Trophoblast cell (in vitro differentiated cells and primary cell): Measurements from ENCODE around the gene ATP6V1E1.
"Not testable (repeated sequence)": the region's sequence is repeated elsewhere in the genome, so short reads cannot be mapped to it uniquely, and the experiment has no call there.

Experiments
- DNase-seq, 2 donors: peaks; one replicate each; pipeline ENCODE4 v3.0.0-alpha.2; 2016
- H2AFZ ChIP-seq: 2 replicates; pipeline ENCODE4 v1.6.1; 2013; ENCODE audit warnings: low read length, moderate library complexity, mild to moderate bottlenecking; ENCODE audit not compliant: insufficient read depth, poor library complexity
- H2AK5ac ChIP-seq: 2 replicates; pipeline ENCODE4 v1.6.1; 2013; ENCODE audit warnings: mild to moderate bottlenecking, low read length
- H2BK120ac ChIP-seq: 2 replicates; pipeline ENCODE4 v1.6.1; 2013; ENCODE audit warnings: low read length, mild to moderate bottlenecking, moderate library complexity; ENCODE audit not compliant: insufficient read depth, poor library complexity
- H2BK12ac ChIP-seq: 2 replicates; pipeline ENCODE4 v1.6.1; 2013; ENCODE audit warnings: mild to moderate bottlenecking, low read length, moderate library complexity
- H2BK5ac ChIP-seq: 2 replicates; pipeline ENCODE4 v1.6.1; 2013; ENCODE audit warnings: low read length, low read depth, moderate library complexity, mild to moderate bottlenecking; ENCODE audit not compliant: poor library complexity
- H3K14ac ChIP-seq: 2 replicates; pipeline ENCODE4 v1.6.1; 2013; ENCODE audit warnings: mild to moderate bottlenecking, low read length
- H3K18ac ChIP-seq: 2 replicates; pipeline ENCODE4 v1.6.1; 2013; ENCODE audit warnings: mild to moderate bottlenecking, low read length
- H3K23ac ChIP-seq: 2 replicates; pipeline ENCODE4 v1.6.1; 2013; ENCODE audit warnings: low read length
- H3K27ac ChIP-seq: 2 replicates; pipeline ENCODE4 v1.5.1; 2013; ENCODE audit warnings: low read depth, mild to moderate bottlenecking, inconsistent platforms, low read length, moderate library complexity
- H3K27me3 ChIP-seq: 2 replicates; pipeline ENCODE4 v1.6.1; 2013; ENCODE audit warnings: inconsistent platforms, mild to moderate bottlenecking, low read length, moderate library complexity; ENCODE audit not compliant: insufficient read depth
- H3K36me3 ChIP-seq, 2 experiments: 1 replicate in 1 of 2; 2 replicates in 1 of 2; pipeline ENCODE4 v1.6.1; 2013; ENCODE audit warnings: low read length in 2 of 2, mild to moderate bottlenecking in 2 of 2, moderate library complexity in 1 of 2; ENCODE audit not compliant: insufficient read depth in 2 of 2, control insufficient read depth in 1 of 2
- H3K4ac ChIP-seq: 2 replicates; pipeline ENCODE4 v1.6.1; 2013; ENCODE audit warnings: low read depth, mild to moderate bottlenecking, low read length, moderate library complexity
- H3K4me1 ChIP-seq, 2 experiments: 1 replicate in 1 of 2; 2 replicates in 1 of 2; pipeline ENCODE4 v1.6.1; 2013; ENCODE audit warnings: low read length in 2 of 2, mild to moderate bottlenecking in 2 of 2, moderate library complexity in 1 of 2; ENCODE audit not compliant: insufficient read depth in 2 of 2, control insufficient read depth in 1 of 2
- H3K4me2 ChIP-seq: 2 replicates; pipeline ENCODE4 v1.6.1; 2013; ENCODE audit warnings: inconsistent platforms, mild to moderate bottlenecking, low read length, moderate library complexity
- H3K4me3 ChIP-seq: 2 replicates; pipeline ENCODE4 v1.5.1; 2013; ENCODE audit warnings: mild to moderate bottlenecking, low read depth, low read length, inconsistent platforms
- H3K79me1 ChIP-seq: one replicate; pipeline ENCODE4 v1.6.1; 2013; ENCODE audit warnings: low read length
- H3K79me2 ChIP-seq: 2 replicates; pipeline ENCODE4 v1.6.1; 2013; ENCODE audit warnings: low read length, mild to moderate bottlenecking; ENCODE audit not compliant: control insufficient read depth, insufficient read depth, poor library complexity
- H3K9ac ChIP-seq: 2 replicates; pipeline ENCODE4 v1.6.1; 2013; ENCODE audit warnings: mild to moderate bottlenecking, low read length
- H3K9me3 ChIP-seq: 2 replicates; pipeline ENCODE4 v1.6.1; 2013; ENCODE audit warnings: low read depth, mild to moderate bottlenecking, control low read depth, inconsistent platforms, low read length; ENCODE audit not compliant: insufficient read depth
- H4K12ac ChIP-seq: 2 replicates; pipeline ENCODE4 v1.6.1; 2013; ENCODE audit warnings: low read depth, mild to moderate bottlenecking, low read length, moderate library complexity
- H4K8ac ChIP-seq: 2 replicates; pipeline ENCODE4 v1.6.1; 2013; ENCODE audit warnings: low read depth, mild to moderate bottlenecking, low read length, moderate library complexity
- H4K91ac ChIP-seq: one replicate; pipeline ENCODE4 v1.6.1; 2013; ENCODE audit warnings: low read depth, mild to moderate bottlenecking, low read length, moderate library complexity
- WGBS: extraction: QIAGEN DNeasy Blood & Tissue Kit; methylation state at CpG from one replicate; pipeline ENCODE4 v1.1.7; 2013; ENCODE audit warnings: missing lambda C conversion rate; ENCODE audit not compliant: insufficient read length, insufficient coverage; ENCODE audit errors: extremely low coverage; 5-methylcytosine and 5-hydroxymethylcytosine counted together

Gene ATP6V1E1

DNA sequence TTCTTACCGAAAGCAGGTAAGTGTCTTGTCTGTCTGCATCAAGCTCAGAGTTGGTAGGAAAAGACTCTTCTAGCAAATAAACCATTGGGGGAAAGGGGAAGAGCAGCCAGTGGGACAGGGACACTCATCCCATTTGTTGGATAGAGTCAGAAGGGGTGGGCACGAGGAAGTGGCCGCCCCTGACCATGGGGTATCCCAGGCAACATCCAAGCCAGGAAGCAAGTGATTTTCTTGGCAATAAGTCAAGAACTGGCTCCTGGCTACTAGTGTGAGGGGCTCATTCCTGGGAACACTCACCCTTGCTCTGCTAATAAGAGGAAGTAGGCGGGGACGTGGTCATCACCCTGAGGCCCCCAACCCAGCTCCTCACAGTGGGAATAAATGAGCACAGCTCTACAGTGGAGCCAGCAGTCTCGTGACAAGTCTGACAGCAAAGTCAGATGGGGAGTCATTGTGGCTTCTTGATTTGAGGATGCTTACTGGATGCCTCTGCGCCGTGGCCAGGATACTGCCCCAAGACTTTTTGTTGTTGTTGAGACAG lies 58.5 kb downstream of the ATP6V1E1 start:
- Histone ChIP-seq H2AFZ (no peak overlapping the region), H3K36me3 (no peaks in the 10 kb centered on the region), H4K8ac (no peak overlapping the region), H2AK5ac (no peak overlapping the region), H3K9ac (peak overlapping the region; percentile 49), H3K4ac (no peak overlapping the region), H3K23ac (no peak overlapping the region), H3K27me3 (no peaks in the 10 kb centered on the region), H3K9me3 (no peaks in the 10 kb centered on the region), H3K4me2 (no peak overlapping the region), H4K91ac (no peak overlapping the region), H3K27ac (no peak overlapping the region), H3K18ac (no peak overlapping the region), H2BK120ac (no peak overlapping the region), H2BK5ac (no peak overlapping the region), H3K79me1 (no peaks in the 10 kb centered on the region), H3K4me1 (peaks cover 16 to 19% of the 10 kb centered on the region in 2 experiments), H3K14ac (no peak overlapping the region), H4K12ac (no peak overlapping the region), H3K79me2 (peaks cover 3% of the 10 kb centered on the region), H2BK12ac (no peak overlapping the region), H3K4me3 (no peak overlapping the region)
- WGBS, result no CpG with 5 or more reads among the region's 8 CpGs
- no peak for DNase-seq

- Histone ChIP-seq H3K23ac (no peak overlapping the region), H4K12ac (no peak overlapping the region), H3K18ac (no peak overlapping the region), H3K27me3 (no peaks in the 10 kb centered on the region), H3K4me3 (no peak overlapping the region), H3K14ac (no peak overlapping the region), H3K4me1 (peaks cover 15 to 23% of the 10 kb centered on the region in 2 experiments), H3K9me3 (no peaks in the 10 kb centered on the region), H3K27ac (no peak overlapping the region), H2AFZ (no peak overlapping the region), H2BK12ac (no peak overlapping the region), H2BK120ac (no peak overlapping the region), H2BK5ac (no peak overlapping the region), H3K4me2 (no peak overlapping the region), H2AK5ac (no peak overlapping the region), H3K36me3 (peaks cover 0 to 2% of the 10 kb centered on the region in 2 experiments), H4K8ac (no peak overlapping the region), H3K79me1 (peaks cover 2% of the 10 kb centered on the region), H4K91ac (no peak overlapping the region), H3K4ac (no peak overlapping the region), H3K79me2 (peaks cover 3% of the 10 kb centered on the region), H3K9ac (no peak overlapping the region)
- DNase-seq, result no peak
- WGBS, result no CpG with 5 or more reads among the region's 10 CpGs
These were observed 61.8 kb downstream of the ATP6V1E1 start for GRCh38 chr22:17566776-17567175.

- H3K27ac ChIP-seq, H3K23ac ChIP-seq, H4K8ac ChIP-seq, H3K79me2 ChIP-seq, H2BK5ac ChIP-seq, H2AK5ac ChIP-seq, H3K27me3 ChIP-seq, DNase-seq, H3K18ac ChIP-seq, H4K12ac ChIP-seq, H3K4me2 ChIP-seq, H3K36me3 ChIP-seq, H3K79me1 ChIP-seq, H2AFZ ChIP-seq, H3K14ac ChIP-seq, H3K9ac ChIP-seq, H3K4ac ChIP-seq, H3K4me3 ChIP-seq, H4K91ac ChIP-seq, H3K9me3 ChIP-seq: not testable (repeated sequence)
- peak overlapping the region; percentile 17 for H2BK120ac ChIP-seq
- WGBS, result no CpG with 5 or more reads among the region's 19 CpGs
- H2BK12ac ChIP-seq, result peak overlapping the region; percentile 32
- H3K4me1 ChIP-seq, result peaks cover 9 to 20% of the 10 kb centered on the region in 2 experiments
These were observed 62.4 kb downstream of the ATP6V1E1 start for GRCh38 chr22:17566016-17566687.

DNA sequence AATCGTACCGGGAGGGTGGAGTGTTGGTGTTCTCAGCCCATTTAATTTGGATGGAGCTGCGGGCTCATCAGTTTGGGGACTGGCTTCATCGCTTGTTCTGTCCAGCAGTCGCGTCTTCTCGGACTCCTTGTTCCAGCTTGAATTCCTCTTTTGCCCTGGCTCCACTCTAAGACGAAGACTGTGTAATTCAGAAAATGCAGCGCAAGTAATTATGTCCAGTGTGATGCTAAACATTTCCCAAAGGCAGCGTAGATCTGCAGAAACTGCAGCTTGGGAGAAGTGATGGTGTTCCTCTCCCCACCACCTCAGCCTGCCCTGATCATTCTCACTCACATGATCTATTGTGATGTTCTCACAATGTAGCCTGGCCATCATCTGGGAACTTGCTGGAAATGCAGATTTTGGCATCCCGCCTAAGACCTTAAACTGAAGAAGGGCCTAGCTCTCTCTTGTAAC lies 64.6 kb downstream of the ATP6V1E1 start:
- Histone ChIP-seq H3K23ac (no peak overlapping the region), H3K4ac (no peak overlapping the region), H2BK5ac (no peak overlapping the region), H2AK5ac (no peak overlapping the region), H3K9ac (no peak overlapping the region), H2BK120ac (no peak overlapping the region), H3K79me2 (peaks cover 3% of the 10 kb centered on the region), H3K4me2 (no peak overlapping the region), H4K8ac (no peak overlapping the region), H3K4me1 (peaks cover 3 to 4% of the 10 kb centered on the region in 2 experiments), H3K9me3 (no peaks in the 10 kb centered on the region), H4K12ac (no peak overlapping the region), H3K4me3 (no peak overlapping the region), H3K27me3 (no peaks in the 10 kb centered on the region), H2BK12ac (no peak overlapping the region), H4K91ac (no peak overlapping the region), H3K14ac (no peak overlapping the region), H2AFZ (no peak overlapping the region), H3K27ac (no peak overlapping the region), H3K18ac (no peak overlapping the region), H3K36me3 (peaks cover 0 to 2% of the 10 kb centered on the region in 2 experiments), H3K79me1 (peaks cover 2% of the 10 kb centered on the region)
- DNase-seq, result no peak
- no CpG with 5 or more reads among the region's 11 CpGs for WGBS
